NOMO-1 treated with dmso at 0.1 percent for 144 hours (cell line): ENCODE results near the gene LRRN2.
A peak's percentile ranks its signal among the peaks of the same experiment; 100 is the strongest.

Experiments used
- DNase-seq: peaks from one replicate; lab custom pipeline; 2025; ENCODE audit not compliant: unreplicated experiment; lab: John Stamatoyannopoulos, UW

The LRRN2 gene

DNA sequence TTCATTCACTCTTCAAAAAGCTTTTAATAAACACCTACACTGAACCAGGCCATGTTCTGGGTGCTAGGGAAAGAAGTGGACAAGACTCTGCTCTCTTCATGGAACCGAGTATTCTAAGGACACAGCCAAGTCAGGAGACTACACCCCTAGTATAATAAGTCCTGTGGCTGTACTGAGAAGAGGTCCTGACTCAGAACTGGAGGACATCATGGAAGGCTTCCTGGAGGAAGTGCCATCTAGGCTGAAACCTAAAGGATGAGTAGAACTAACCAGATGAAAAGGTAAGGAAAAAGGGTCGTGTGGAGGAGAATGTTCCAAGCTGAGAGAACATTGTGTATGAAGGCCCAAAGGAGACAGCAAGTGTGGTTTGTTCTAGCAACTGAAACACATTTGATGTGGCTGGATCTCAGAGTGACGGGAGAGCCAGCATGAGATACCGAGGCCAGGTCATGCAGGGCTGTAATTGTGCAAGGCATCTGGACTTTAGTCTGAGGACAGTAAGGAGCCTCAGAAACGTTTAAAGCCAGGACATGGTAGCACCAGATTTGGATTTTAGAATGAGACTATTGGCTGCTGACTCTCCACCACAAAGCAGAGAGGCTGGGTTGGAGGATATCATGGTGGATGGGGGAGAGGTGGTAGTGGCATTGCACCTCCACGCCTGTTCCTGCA lies 82.5 kb downstream of the LRRN2 start:
- DNase-seq: no peak

DNA sequence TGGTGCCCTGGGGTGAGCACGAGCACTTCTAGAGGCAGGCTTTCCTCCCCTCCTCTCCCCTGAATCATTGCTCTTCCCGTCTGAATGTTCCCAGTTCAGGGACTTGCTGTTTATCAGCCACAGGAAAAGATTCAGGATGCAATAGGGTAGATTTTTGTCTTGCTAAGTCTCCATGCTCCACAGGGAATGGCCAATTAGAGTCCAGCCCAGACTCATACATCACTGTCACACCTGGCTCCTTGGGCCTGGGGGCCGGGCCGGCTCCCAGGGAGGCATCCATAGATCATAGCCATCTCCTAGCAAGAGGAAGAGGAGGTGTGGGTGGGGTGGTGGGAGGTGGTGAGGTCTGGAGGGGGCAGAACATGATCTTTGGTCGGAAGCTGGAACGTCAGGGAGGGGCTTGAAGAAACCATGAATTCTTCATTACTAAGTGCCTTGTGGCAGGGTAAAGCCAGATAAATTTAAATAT lies 83.4 kb downstream of the LRRN2 start:
- DNase-seq: no peak

DNA sequence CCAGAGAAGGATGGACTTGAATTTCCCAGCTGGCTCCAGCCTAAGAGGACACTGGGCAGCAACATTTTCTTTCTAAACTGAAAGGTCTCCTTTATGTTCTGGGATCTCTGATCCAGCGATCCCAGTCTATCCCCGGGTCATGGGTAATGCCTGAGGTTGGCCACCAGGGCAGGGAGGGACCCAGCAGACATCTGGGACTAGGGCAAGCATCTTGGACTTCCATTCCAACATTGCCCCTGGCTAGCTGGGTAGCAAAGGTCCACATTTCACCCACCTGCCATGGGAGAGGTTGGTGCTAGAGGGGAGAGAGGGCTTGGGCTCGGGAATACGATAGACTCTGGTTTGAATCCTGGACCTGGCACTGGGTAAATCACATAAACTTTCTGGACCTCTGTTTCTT lies 84.6 kb downstream of the LRRN2 start:
- DNase-seq: no peak

DNA sequence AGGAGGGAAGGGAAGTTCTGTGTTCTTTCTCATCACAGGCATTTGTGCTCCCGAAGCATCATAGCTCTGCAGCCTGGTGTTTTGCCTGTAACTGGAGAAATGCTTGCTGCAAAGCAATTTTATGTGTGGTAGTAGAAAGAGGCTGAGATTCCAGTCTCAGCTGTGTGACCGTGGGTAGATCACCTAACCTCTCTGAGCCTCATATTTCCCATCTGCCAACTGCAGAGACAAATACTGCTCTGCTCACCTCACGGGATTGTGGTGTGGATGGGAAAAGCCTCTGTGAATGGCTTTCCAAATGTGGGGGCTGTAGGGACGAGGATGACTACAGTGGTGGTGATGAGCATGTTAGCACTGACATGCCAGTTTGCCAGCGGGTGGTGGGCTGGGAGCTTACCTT lies 85.3 kb downstream of the LRRN2 start:
- DNase-seq: no peak

DNA sequence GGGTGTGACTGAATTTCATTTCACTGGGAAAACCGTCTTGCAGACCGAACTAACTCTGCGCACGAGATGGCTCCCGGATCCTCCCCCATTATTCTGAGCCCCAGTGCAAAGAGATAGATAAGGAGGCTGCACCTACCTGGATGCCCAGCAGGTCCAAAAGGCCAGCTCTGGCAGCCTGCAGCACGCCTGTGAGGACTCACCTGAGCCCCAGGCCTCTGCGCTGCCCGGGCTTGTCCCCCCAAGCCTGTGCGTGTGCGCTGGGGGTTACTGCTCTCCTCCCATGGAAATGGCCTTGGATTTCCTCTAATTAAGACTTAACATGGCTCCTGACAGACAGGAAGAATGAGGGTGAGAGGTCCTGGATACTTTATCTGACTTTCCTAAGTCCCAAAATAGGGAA lies 85.9 kb downstream of the LRRN2 start:
- DNase-seq: no peak

DNA sequence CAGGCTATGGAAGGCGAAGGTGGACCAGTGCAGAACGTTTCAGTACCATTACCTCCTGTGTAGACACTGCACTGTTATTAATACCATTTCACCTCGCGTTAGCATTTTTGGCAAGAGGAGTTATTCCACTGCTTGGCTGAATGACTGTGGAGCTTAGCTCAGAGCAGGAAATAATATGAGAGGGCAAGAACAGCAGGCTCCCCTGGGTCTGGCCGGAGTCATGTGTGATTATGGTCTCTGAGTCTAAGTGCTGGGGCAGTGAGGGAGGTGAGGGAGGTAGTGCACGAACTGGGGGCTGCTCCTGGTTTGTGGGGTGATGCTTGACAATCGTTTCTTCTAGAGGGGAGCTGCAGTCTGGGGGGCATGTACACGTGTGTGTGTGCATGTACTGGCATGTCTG lies 86.4 kb downstream of the LRRN2 start:
- DNase-seq: no peak

DNA sequence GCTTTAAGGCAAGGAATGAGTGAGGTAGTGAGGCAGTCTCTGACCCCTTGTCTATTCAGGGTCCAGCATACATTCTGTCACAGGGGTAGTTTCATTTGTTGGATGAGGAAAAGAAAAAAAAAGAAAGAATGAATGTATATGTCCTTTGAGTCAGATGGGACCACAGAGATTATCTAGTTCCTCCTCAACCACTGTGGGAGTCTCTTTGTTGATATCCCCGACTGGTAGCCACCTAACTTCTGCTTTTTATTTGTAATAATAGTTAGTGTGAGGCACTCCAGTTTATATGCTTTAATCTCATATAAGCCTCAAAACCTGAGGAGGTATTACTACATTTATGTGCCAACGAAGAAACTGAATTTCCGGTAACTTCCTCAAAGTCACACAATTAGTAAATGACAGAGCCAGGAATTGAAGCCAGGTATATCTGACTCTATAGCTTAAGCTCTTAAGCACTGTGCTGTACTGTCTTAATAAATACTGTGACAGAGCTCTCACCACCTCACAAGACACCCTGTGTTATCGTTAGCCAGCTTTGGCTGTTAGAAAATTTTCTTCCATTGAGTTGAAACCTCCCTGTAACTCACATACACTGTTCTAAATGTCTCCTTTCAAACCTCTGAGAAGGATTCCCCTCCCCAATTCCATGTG lies 87.1 kb downstream of the LRRN2 start:
- DNase-seq: peak; percentile 31

DNA sequence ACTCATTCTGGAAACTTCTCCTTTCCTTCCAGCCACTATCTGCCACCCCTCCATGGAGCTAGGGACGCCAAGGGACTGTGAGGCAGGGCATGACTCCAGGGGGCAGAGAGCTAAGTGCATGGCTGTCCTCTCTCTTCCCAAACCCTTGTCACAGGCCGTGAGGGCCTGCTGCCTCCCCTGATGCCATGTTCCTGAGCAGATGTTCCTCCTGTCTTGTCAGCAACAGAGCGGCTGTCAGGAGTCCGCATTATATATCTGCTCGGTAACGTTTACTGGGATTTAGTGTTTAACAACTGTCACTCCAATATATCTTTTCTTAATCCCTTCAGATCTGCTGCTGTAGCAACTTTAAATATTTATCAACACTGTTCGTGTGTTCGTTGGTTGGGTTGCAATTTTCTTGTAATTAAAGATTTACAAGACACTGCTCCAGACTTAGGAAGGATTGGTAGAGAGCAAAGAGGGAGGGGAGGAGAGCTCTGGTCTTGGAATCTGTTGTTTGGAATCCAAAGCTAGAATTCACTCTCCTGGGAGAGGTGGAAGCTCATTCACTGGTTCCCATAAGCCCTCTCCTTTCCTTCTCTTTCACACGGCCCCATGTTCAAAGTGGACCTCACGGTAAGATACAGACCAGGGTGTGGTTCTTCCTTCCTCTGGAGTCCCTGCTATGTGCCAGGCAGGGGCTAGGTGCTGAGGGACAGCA lies 93.1 kb downstream of the LRRN2 start:
- no peak for DNase-seq

DNA sequence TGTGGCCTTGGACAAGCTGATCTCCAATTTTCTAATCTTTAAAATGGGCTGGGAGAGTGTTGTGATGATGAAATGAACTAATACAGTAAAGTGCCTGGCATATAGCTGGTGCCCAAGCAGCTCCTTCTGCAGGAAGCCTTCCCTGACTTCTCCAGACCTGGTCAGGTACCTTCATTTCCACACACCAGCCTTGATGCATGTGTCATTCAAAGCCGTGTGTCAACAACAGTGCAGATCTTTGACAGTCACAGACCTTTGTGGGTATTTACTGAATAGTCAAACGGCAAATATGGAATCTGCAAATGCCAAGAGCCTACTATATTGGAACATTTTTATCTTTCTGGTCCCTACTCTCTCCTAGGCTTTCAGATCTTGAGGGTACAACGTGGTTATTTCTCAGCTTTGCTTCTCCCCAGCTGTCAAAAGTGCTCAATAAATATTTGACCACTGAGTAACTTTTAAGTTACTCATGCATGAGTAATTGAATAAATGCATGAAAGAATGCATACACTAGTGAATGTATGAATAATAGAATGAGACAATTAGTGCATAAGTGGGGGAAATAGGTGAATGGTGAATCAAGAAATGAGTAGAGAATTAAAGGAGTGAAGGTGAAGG lies 94.0 kb downstream of the LRRN2 start:
- DNase-seq: no peak

DNA sequence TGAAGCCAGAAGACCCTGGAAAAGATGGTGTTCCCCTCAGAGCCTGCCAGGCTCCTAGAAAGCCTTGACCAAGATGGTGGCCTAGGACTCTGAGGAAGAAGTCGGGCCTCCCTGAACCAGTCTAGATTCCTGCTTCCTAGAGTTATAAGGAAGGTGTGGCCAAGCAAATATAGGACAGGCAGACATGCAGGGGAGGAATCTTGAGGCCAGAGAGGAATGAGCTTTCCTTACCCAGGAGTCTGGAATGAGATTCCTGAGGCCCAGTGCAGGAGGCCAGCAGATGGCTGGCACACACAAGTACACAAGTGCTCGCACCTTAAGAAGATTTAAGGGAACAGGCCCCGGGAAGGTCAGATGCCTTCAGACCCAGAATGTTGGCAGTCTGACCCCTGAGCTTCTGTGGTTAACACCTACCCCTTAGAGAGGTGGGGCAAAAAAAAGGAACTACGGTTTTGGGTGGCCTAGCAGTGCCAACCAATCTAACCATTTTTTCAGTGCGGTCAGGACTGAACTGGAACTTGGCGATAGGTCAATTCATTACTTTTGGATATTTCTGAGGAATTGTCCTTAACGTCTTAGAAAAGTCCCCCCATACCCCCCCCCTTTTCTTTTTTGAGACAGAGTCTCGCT lies 96.0 kb downstream of the LRRN2 start:
- no peak for DNase-seq

DNA sequence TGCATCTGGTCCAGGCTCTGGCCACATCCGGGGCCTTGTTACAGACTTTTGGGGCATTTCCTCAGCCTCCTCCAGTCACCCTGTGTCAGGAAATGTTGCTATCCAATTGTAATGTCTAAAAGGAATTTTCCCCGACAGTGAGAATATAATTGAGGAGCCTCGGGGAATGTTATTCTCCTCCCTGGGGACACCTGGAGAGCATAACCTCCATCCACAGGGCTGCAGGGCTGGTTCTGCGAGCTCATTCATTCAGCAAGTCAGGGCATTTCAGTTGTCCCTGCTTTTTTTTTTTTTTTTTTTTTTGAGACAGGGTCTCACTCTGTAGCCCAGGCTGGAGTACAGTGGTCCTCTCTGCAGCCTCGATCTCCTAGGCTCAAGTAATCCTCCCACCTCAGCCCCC lies 96.7 kb downstream of the LRRN2 start:
- no peak for DNase-seq

DNA sequence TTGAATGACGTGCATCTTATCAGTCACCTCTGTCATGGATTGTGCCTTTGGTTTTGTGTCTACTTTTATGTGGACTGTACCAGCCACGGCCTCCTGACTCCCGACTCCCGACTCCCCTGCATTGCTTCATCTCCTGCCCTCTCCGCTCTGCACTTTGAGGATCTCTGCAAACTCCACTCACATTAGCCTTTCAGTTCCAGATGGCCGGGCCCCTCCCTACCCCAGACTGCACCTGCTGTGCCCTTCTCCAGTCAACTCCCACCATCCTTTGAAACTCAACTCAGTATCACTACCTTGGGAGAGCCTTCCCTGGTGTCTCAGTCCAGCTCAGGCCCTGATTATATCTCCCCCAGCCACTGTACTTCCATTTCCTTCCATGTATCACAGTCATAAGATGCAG lies 97.9 kb downstream of the LRRN2 start:
- no peak for DNase-seq

DNA sequence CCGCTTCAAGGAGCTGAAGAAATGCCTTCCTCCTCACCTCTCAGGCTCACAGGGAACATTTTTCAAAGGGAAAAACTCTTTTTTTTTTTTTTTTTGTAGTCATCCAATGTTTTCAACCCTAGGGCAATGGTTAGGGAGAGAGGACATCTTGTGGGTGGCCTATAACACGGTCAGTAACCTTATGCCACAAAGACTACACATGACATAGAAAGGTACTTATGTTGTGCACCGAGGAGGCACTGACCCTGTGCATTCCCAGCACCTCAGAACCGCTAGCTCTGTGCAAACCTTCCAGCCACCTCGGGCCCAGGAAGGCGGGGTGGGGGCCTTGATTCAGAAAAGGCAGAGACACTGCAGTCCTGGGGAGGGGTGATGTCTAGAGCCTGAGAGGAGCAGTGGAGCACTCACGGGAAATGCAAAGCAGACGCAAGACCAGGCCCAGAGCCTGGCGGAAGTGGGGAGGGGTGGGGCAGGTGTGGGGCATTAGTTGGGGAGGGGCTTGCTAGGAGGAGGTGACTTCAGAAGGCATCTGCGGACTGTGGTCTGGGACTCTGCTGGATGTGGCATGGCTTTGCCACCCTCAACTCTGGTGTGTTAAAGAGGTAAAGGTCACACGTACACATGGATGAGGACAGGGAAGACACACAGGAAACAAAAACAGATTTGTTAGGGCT lies 100.7 kb downstream of the LRRN2 start:
- DNase-seq: no peak

DNA sequence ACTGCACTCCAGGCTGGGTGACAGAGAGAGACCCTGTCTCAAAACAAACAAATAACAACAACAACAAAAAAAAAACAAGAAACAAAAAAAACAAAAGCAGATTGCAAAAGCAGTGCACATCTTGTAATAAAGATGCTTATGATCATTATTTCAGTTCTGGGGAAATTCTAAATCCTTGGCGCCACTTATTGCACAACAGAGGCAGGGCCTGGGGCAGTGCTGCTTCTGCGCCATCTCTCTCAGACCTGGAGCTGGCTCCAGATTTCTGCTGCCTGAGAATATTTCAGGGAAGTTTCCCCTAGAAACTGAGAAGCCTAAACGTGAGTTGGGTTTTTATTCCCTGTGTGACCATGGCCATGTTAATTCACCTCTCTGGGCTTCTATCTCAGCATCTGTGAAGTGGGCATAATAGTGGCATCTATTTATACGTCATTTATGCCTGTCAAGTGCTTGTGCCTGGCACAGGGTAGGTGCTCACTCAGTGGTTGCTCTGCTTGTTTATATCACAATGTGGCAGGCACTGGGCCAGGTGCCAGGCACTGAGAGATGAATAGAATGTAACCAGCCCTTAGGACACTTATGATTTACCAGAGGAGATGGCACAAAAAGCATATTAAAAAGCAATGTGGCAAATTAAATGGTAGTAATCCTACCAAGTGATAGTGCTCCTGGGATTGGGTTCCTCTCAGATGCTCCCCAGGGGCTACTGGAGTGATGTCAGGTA lies 101.5 kb downstream of the LRRN2 start:
- no peak for DNase-seq

DNA sequence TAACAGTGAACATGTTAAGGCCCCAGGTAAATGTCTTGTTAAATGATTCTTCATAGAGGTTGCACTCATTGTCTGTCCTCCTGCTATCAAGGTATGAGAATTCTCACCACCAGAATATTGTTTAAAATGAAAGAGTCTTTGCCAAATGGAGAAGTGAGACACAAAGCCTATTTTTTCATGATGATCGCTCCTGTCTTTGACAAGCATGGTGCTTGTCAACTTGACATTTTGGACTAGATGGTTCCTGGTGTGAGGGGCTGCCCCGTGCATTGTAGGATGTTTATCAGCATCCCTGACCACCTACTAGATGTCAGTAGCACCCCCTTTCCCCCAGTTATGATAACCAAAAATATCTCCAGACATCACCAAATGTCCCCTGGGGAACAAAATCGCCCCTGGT lies 103.8 kb downstream of the LRRN2 start:
- no peak for DNase-seq

DNA sequence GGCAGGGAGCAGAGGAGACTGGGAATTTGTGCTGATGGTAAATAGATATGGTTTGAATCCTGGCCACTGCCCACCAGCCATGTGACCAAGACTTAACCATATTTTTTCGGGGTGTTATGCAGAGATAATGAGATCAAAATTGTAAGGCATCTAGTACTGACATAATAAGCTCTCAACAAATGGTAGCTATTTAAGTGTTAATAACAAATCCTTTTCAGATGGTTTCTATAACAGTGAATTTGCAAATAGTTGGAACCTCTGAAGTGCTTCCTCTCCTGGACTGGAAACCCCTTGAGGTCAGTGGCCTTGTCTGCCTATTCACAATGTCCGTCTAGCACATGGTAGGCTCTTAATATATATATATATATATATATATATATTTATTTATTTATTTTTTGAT lies 104.7 kb downstream of the LRRN2 start:
- DNase-seq: no peak

DNA sequence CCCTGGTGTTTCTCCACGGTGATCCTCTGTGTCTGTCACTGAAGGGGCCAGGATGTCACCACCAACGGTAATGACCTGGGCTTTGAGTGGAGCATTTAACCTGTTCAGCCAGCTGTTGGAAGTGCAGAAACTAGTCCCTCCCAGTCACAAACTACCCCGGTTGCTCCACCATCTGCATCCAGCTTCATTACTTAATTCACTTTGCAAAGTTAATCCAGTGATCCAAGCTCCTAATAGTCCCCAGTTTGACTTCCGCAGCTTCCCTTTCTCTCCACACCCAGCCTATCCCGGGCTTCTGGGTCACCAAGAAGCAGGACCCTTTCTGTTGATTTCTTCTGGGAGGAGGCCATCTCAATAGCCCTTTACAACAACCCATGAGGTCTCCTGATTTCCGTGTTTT lies 105.9 kb downstream of the LRRN2 start:
- no peak for DNase-seq

DNA sequence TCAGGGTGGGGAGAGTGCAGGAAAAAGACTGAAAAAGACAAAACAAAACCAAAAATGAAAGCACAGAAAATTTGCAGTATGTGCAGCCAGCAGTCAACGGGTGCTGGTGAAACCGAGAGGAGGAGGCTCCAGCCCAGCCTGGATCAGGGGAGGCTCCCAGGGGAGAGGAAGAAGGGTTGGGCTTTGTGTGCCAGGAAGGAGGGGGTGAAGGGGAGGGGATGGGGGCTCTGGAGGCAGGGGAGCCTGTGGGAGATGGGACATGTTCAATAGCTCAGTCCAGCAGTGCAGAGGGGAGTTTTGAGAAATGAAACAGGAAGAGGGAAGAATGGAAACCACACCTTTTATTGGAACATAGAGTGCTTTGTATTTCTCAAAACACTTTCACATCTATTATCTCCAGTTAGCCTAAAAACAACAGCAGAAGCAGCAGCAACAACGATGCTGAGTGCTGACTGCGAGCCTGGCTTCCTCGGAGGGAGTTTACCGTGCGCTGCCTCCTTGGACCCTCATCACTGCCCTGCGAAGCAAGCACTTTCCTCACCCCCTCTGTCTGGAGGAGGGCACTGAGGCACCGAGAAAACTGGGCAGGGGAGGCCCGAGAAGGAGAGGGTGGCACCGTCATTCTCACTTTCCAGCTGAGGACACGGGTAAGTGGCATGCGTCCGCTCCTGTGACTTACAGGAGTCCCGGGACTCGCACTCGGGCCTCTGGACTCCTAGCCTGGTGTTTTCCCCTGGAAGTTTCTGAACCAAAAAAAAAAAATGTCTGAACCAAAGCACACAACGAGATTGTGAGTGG lies 106.5 kb downstream of the LRRN2 start:
- no peak for DNase-seq

DNA sequence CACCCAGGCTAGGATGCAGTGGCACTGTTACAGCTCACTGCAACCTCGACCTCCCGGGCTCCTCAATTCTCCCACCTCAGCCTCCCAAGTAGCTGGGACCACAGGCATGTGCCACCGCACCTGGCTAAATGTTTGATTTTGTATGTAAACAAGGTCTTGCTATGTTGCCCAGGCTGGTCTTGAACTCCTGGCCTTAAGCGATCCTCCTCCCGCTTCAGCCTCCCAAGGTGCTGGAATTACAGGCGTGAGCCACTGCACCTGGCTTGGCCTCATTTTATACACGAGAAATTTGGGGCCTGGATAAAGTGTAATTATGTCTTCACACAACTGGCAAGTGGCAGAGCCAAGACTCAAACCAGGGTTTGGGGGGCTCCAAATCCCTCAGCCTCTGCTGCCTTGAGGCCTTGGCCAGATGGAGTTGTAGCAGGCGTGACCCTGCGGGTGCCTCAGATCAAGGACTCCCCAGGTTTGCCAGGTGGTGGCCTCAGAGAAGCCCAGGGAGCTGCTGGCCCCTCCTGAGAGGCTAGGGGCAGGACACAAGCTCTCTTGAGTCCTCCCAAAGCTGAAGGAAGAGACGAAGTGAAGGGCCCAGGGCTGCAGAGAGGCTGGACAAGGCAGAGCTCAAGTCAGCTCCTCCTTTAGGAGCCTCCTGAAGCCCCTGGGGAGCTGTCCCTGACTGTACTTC lies 107.6 kb downstream of the LRRN2 start:
- DNase-seq: no peak
